HCT116 (cell line): ENCODE data around the gene PPP2CA.

ENCODE experiments used
- EZH2 ChIP-seq: fragments of 200-600 bp; sonication (generic); IDR thresholded peaks from 2 replicates; pipeline ENCODE4 v1.6.1; 2017; ENCODE audit warnings: antibody characterized with exemption, mixed run types
- FOSL1 ChIP-seq: IDR thresholded peaks from 2 replicates; pipeline ENCODE4 v1.6.1; 2012; ENCODE audit warnings: low read depth
- POLR2A ChIP-seq: IDR thresholded peaks from 2 replicates; pipeline ENCODE4 v1.7.0; 2011; ENCODE audit warnings: borderline replicate concordance; ENCODE audit not compliant: insufficient read depth, insufficient read length; ENCODE audit errors: extremely low read depth
- RAD21 ChIP-seq: IDR thresholded peaks from 2 replicates; pipeline ENCODE4 v1.6.1; 2012; ENCODE audit warnings: low read depth, mild to moderate bottlenecking
- SRF ChIP-seq: IDR thresholded peaks from 2 replicates; pipeline ENCODE4 v1.6.1; 2012; ENCODE audit warnings: low read depth
- TCF7L2 ChIP-seq: IDR thresholded peaks from 2 replicates; pipeline ENCODE4 v1.7.0; 2011; ENCODE audit warnings: borderline replicate concordance, inconsistent platforms; ENCODE audit not compliant: insufficient read depth, insufficient read length; ENCODE audit errors: extremely low read depth
- ZNF274 ChIP-seq: fragments of 200-500 bp; sonication (Bioruptor generic); IDR thresholded peaks from 2 replicates; pipeline ENCODE4 v1.6.1; 2014; ENCODE audit warnings: mild to moderate bottlenecking, low read depth, low read length, inconsistent platforms
- TF ChIP-seq, protein P1 (sequence below), 3 experiments: fragments of 200-600 bp in 1 of 3; sonication (generic) in 1 of 3; IDR thresholded peaks in 2 of 3; conservative IDR thresholded peaks in 1 of 3; 2 replicates each; pipeline ENCODE4 v1.5.1; 2012 to 2017; ENCODE audit warnings: low read depth in 2 of 3, low read length in 2 of 3, antibody characterized with exemption in 1 of 3, borderline replicate concordance in 1 of 3, control low read depth in 1 of 3, mild to moderate bottlenecking in 1 of 3, mixed read lengths in 1 of 3, mixed run types in 1 of 3, moderate library complexity in 1 of 3; ENCODE audit not compliant: insufficient read depth in 1 of 3
- TF ChIP-seq, protein P2 (sequence below): IDR thresholded peaks from 2 replicates; pipeline ENCODE4 v1.6.1; 2012
- TF ChIP-seq, protein P3 (sequence below): IDR thresholded peaks from 2 replicates; pipeline ENCODE4 v1.6.1; 2012

DNA sequence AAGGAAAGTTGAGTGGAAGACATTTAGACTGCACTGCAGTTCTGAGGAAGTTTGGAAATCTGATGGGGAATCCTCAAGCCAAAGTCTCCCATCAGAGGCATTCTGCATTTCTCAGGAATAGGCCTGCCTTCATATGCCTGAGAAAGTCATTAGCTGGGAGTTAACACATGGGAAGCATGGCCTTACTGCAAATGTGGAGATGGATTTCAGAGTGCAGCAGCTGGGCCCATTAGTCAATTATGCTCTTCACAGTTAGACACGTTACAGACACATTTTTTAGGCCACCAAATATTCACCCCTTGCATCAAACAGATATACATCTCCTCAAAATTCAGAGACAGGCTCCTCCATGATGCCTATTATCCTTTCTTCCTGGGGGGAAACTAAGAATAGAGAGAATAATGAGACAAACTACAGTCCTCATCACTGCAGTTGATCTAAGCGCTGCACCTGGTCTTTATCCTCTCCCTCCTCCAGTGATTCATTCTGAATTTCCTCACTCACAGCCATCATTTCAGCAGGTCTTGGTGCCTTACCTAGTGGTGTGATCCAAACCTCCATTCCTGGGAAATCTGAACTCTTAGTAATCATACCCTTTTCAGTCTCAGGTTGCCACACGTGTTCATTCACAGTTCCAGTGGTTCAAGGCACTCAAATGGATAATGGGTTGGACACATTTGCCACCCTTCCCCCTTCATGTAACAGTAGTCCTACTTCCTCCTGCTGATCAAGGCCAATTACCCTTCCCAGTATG, 47.9 kb upstream of the PPP2CA start:
- TF ChIP-seq FOSL1 (no peak), TCF7L2 (no peak), ZNF274 (no peak), EZH2 (no peak), POLR2A (no peak), SRF (no peak), RAD21 (no peak)
- TF ChIP-seq, protein P1, sequence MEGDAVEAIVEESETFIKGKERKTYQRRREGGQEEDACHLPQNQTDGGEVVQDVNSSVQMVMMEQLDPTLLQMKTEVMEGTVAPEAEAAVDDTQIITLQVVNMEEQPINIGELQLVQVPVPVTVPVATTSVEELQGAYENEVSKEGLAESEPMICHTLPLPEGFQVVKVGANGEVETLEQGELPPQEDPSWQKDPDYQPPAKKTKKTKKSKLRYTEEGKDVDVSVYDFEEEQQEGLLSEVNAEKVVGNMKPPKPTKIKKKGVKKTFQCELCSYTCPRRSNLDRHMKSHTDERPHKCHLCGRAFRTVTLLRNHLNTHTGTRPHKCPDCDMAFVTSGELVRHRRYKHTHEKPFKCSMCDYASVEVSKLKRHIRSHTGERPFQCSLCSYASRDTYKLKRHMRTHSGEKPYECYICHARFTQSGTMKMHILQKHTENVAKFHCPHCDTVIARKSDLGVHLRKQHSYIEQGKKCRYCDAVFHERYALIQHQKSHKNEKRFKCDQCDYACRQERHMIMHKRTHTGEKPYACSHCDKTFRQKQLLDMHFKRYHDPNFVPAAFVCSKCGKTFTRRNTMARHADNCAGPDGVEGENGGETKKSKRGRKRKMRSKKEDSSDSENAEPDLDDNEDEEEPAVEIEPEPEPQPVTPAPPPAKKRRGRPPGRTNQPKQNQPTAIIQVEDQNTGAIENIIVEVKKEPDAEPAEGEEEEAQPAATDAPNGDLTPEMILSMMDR (IDR thresholded peaks at IDR 0.05 in 2 of 3, conservative IDR thresholded peaks at IDR 0.05 in 1 of 3; ENCODE audit: borderline replicate concordance in 1 of 3, insufficient read depth in 1 of 3, low read depth in 2 of 3, low read length in 2 of 3), result no peak
- TF ChIP-seq, protein P2, sequence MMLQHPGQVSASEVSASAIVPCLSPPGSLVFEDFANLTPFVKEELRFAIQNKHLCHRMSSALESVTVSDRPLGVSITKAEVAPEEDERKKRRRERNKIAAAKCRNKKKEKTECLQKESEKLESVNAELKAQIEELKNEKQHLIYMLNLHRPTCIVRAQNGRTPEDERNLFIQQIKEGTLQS, result no peak
- TF ChIP-seq, protein P3, sequence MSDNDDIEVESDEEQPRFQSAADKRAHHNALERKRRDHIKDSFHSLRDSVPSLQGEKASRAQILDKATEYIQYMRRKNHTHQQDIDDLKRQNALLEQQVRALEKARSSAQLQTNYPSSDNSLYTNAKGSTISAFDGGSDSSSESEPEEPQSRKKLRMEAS, result no peak
